Measurements from ENCODE around the gene ST6GALNAC2. TPM values are rescaled to one million over a fixed set of nuclear protein-coding genes. Genes with fewer than 3 reads are reported as not detected.

Gene ST6GALNAC2
- total RNA-seq = 0.82 and 2.4 TPM in 2 replicates

DNA sequence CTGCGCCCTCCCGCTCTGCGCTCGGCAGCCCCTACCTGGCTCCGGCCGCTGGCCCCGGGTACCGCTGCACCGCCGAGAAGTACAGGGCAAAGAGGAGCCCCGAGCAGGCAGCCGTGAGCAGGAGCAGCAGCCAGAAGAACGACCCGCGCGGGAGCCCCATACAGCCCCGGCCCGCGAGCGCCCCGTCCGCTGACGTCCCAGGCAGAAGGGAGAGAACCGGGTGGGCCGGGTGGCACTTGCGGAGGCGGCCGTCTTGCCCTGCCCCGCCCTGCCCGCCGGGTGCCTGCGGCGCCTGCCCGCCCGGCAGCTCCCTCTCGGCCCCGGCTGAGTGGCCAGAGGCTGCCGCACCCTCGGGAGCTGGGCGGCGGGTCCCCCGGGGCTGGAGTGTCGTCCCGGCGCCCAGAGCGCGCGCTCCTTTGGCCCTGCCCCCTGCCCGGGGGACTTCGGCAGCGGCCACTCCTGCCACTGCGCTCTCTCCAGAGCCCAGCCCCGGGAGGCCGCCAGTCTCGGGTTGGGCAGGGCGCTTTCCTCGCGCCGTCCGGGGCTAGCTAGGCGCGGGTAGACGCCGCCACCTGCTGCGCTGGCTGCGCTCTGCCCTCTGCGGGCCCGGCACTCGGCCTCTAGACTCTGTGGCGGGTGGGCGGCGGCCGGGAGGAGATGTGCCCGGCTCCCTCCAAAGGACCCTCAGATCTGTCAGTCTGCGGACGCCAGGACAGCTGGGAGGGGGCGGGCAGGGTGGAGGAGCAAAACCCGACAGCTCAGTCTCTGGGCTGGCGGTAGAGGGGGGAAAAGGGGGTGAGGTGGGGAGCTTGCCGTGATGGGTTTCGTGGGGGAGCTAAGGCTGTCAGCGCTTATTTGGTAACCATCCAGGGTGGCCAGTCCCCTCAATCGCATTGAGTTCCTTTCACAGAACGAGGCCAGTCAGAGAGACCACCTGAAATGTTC is at the start of gene ST6GALNAC2:
TSS of gene ST6GALNAC2 (minus strand) at position 212 of the 945 bp plus-strand sequence. CDS start at position 160, 52 bp downstream.

DNA sequence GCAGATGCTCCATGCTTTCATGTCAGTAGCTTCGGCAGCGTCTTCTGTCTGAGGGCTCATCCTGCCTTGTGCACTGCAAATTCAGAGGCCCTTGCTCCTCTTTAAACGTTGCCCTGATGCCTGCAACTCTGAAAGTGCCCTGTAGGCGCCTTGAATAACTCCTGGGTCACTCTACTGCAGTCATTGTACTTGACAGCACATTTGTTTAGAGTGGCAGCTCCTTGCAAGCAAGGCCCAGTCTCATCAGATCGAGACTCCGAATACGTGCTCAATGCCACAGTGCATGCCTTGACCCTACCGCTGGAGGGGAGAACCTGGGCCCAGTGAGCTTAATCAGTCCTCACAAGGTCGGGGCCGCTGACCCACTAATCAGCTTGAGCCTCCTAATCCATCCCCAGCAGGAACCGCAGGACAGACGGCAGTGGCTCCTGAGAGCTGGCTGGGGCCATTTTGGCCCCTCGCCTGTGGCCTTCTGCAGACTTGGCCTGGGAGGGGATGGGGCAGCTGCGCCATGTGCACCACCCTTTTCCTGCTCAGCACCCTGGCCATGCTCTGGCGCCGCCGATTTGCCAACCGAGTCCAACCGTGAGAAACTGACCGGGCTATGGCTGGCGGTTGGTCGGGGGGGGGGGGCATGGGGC is 45.9 kb downstream of the ST6GALNAC2 start, which contains the start of gene PRCD:
TSS of gene PRCD (plus strand) at position 414 of the 641 bp plus-strand sequence. CDS start at position 512, 98 bp downstream.

DNA sequence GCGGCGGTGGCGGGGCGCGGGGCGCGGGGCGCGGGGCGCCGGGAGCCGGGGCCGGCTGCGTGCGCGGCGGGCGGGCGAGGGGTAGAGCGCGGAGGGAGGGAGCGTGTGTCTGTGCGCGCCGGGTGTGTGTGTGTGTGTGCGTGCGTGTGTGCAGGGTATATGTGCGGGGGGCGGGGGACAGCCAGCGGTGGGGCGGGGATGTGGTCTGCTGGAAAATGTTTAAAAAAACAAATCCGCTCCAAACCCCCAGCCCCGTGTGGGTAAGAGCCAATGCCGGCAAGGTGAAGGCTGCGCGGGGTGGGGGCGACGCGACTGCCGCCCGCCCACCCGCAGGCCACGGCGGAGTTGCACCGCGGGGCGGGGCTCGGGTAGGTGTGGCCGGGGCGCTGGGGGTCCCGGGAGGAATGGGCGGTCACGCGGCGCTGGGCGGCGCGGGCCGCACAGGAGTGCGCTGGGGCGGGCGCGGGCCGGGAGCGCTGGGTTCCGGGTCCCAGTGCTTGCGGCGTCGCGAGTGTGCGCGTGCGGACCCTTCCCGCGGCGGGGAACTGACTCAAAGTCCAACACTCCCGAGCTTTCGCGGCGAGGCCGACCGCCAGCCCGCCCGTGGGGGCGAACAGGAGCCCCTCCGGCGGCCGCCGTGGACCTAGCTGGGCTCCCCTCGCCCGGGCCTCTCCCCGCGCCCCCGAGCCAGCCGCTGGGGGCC is 47.9 kb downstream of the ST6GALNAC2 start, which contains the start of gene CYGB:
TSS of gene CYGB (minus strand) at position 132 of the 703 bp plus-strand sequence. CDS start 167 bp downstream, outside the sequence.

Other genes starting within 250 kb of the ST6GALNAC2 start
- gene PRPSAP1, start 231.9 kb downstream of the ST6GALNAC2 start, total RNA-seq = 41.0 and 42.7 TPM in 2 replicates
- gene SPHK1, start 201.3 kb downstream of the ST6GALNAC2 start, total RNA-seq = 32.8 and 36.4 TPM in 2 replicates
- gene UBE2O, start 132.7 kb downstream of the ST6GALNAC2 start, total RNA-seq = 14.8 and 16.9 TPM in 2 replicates
- gene AANAT, start 118.3 kb downstream of the ST6GALNAC2 start, total RNA-seq = 0.43 TPM in 1 of 2 replicates, not detected in the other
- gene RHBDF2, start 84.4 kb downstream of the ST6GALNAC2 start, total RNA-seq = 5.3 and 16.1 TPM in 2 replicates
- gene CYGB, start 48.2 kb downstream of the ST6GALNAC2 start, total RNA-seq = 24.0 and 35.2 TPM in 2 replicates
- gene PRCD, start 45.8 kb downstream of the ST6GALNAC2 start, total RNA-seq = 0.94 and 1.9 TPM in 2 replicates
- not detected in 2 replicates for gene ST6GALNAC1, start 57.9 kb upstream of the ST6GALNAC2 start, total RNA-seq
- gene MXRA7, start 125.1 kb upstream of the ST6GALNAC2 start, total RNA-seq = 288 and 320 TPM in 2 replicates
- 10.0 and 19.8 TPM in 2 replicates for gene JMJD6, start 140.7 kb upstream of the ST6GALNAC2 start, total RNA-seq
- gene METTL23, start 141.0 kb upstream of the ST6GALNAC2 start, total RNA-seq = 36.5 and 58.8 TPM in 2 replicates
- 115 and 156 TPM in 2 replicates for gene SRSF2, start 151.5 kb upstream of the ST6GALNAC2 start, total RNA-seq
- 19.6 and 28.2 TPM in 2 replicates for gene MFSD11, start 152.3 kb upstream of the ST6GALNAC2 start, total RNA-seq